SK-N-MC (cell line): ENCODE measurements around the gene TIFAB.

ENCODE experiments used
- EZH2 ChIP-seq: fragments of 200-600 bp; sonication (generic); IDR thresholded peaks from one replicate; pipeline ENCODE4 v1.6.1; 2017; ENCODE audit warnings: antibody characterized with exemption
- FOXP2 ChIP-seq: optimal IDR thresholded peaks from 2 replicates; pipeline ENCODE3; 2011; ENCODE audit warnings: mild to moderate bottlenecking, moderate library complexity; ENCODE audit not compliant: insufficient read depth; ENCODE audit errors: extremely low read length, control extremely low read depth
- POLR2AphosphoS5 ChIP-seq: IDR thresholded peaks from 2 replicates; pipeline ENCODE4 v1.6.1; 2012; ENCODE audit warnings: mild to moderate bottlenecking, low read depth, low read length, borderline replicate concordance

DNA sequence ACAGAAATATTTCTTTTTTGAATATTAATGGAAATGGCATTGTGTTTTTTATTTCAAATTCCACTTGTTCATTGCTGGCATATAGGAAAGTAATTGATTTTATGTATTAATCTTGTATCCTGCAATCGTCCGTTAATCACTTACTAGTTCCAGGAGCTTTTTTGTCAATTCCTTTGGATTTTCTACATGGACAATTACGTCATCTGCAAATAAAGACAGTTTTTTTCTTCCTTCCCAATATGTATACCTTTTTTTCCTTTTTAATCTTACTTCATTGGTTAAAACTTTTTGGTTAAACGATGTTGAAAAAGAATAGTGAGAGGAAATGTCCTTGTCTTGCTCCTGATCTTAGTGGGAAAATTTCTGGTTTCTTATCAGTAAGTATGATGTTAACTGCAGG is 1.5 kb upstream of the TIFAB start:
- no peak for TF ChIP-seq POLR2AphosphoS5
- TF ChIP-seq EZH2: no peak
- no peak for TF ChIP-seq FOXP2
